HG03097 (cell line): ENCODE results near the gene COL4A1.

Experiments
- ATAC-seq: cut with Tn5 transposase; IDR thresholded peaks from one replicate; pipeline ENCODE4 v1.9.1; 2021; ENCODE audit not compliant: unreplicated experiment, low FRiP score

COL4A1 gene

DNA sequence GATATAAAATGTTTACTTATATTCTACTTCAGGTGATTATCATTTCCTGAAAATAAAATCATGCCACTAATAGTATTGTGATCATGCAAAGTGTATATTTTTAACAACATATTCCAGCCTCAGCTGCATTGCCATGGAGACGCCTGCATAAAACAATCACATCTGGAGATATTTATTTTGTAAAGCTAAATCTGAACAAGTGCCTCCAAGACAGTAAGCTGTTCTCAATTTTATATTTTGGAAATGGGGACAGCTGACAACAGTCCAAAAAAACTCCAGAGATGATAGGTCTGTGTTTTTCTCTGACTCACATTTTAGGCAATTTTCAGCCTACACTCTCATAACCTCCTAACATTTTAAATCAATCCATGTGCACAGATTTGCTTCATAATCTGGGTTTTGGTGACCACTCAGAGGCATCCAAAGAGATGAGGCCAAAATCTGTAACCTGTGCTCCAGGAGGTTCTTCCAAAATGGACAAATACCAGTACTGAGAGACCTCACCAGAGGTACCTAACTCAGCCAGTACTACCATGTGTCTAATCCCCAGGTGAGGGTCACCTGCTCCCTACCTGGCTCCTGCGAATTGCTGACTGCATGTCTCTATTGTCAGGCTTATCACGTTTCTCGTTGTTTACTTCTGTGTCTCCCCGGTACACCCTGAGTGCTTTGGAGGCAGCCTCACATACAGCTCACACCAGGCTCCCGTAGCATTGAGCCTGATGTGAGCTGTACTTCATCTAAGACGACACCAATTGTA is 62.7 kb downstream of the COL4A1 start:
- ATAC-seq: no peak

DNA sequence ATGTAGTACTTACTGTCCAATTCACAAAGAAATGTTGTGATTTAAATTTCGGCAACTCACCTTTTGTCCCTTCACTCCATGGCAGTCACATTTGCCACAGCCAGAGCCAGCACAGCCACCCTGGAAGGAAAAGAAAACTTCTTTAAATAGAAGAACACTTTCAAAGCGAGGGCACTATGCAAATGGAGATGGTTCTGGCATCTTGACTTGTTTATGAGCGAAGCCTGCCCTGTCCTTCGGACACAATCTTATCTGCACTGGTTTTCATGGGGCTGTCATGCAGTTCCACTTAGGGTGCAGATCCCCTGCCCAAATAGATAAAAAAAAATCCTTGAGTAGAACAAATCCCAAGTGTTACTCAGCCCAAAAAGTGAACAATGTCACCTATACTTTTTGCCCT is 64.3 kb downstream of the COL4A1 start:
- no peak for ATAC-seq

DNA sequence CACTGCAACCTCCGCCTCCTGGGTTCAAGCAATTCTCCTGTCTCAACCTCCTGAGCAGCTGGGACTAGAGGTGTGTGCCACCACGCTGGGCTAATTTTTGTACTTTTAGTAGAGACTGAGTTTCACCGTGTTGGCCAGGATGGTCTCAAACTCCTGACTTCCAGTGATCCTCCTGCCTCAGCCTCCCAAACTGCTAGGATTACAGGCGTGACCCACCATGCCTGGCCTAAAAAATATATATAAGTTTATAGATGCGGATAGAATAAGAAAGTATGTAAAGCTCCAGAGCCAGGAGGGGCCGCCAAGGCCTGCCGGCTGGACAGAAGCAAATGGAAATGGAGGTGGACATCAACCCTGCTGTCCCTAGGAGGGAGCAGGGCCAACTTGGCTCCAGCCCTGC is 66.0 kb downstream of the COL4A1 start:
- ATAC-seq: no peak

DNA sequence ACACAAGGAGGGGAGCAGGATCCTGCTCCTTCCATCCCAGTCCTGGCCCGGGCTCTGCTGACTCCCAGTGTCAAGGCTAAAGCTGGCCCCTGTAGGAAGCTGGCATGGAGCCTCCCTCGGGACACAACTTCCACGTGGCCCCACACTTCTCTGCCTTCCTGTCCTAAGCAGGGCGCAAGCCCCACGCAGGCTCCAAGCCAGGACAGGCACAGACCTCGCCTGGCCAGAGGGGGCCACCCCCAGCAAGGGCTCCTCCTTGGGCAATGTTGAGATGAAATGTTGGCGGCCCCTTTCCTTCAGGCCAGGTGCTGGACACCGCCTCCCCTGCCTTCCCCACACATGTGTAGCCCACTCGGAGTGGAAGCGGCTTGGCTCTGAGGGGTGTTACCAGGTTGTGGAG is 66.6 kb downstream of the COL4A1 start:
- ATAC-seq: no peak

DNA sequence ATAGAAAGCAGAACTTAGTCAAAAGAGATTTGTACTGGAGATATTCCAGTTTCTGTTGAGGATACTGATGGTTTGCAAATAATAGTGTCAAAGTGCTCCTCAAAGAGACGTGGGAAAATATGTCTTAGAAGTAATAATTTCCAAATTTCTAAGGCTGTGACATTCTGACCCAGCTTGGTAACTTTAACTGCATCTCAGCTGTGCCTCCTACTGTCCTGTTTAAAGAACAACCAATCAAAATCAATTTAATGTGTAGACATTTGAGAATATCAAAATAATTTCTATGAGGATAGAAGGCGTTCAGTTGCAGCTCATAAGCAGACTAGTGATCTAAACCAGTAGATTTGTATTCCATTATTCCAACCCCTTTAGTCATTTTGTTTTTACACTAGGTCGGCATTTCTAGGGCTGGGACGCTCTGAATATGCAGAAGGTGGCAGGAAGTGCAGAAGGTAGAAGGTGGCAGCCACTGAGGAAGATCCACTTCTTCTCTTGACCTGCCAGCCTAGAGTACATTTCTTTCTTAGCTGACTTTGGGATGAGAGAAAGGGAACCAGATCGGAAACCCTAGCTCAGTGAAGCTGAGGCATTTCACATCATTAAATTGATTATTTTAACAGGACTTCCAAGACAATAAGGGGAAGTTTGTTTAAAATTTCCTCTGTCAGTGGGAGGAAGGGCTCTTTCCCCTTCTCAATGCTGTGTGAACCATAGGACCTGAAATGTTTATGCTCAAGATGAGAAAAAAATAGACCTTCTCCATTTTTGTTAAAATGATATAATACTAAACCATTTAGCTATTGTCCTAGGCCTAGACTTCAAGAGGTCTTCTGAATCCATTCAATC is 67.5 kb downstream of the COL4A1 start:
- no peak for ATAC-seq

DNA sequence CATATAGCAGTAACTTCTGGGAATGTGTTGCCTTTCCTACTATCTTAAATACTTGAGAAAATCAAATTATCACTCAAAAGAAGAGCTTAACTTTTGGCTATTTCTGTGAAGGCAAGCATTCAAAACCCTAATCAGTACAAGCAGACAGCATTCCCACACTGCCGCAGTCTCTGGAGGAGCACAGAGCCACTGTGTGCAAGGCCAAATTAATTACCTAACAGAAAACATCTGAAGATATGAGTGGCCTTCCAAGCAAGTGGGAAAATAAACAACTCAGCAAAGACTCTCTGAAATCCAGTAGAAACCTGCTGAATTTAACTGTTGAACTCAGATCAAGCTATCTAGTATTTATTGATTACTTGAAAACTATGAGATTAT is 68.2 kb downstream of the COL4A1 start:
- no peak for ATAC-seq

DNA sequence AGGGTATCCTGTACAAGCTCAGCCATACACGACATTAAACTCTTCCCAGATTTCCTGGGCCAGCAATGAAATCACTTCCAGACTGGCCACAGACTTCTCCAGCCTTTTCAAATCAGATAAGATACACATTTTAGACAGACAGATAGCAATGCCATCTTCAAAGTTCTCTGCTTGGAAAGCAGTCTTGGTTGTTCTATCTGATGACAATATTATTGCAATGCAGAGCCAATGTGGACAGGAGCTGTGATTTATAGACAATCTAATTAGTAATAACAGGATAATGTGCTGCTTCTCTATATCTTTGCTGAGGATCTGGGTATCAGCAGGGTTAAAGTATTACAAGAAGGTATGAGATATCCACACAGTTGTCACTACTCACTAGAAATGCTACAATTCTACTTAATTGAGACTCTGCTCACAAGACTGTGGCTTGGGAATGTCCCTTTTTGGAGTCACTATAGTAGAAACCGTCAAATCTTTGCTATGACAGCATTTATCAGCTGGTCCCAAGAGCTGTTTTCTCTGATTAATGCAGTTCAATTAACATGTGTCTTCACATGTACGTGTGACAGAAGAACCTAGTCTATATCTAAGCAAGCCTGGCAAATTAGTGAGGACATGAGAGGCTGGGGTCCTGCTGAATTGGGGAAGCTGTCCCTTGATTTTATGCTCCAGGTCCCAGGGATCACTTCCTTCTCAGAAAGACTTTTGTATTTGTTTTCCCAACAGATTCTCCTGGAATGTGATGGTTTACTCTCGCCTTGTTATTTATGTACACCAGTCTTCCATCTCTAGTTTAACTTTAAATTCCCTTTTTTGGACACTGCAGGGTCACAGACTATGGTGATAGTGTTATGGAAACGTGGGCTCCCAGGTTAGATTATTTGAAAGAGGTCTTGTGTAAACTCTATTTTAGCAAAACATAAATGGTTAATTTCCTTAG is 68.8 kb downstream of the COL4A1 start:
- no peak for ATAC-seq

DNA sequence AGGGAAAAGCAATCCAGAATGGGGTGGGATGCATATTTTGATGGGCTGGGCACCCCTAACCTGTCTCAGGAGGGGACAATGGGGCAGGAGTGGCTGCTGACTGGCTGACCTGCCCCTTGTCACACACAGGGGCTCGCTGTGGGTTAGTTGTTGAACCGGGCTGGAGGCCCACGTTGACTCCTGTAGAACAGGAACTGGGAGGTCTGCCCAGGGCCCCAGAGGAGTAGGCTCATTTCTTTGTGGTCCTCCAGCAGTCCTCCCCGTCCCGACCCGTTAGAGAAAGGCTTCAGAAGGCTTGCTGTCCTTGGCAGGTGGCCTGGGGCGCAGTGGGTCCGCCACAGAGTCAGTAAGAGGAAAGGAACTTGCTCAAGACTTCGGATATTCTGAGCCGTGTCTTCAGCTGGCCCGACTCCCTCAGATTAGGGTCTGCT is 70.1 kb downstream of the COL4A1 start:
- no peak for ATAC-seq

DNA sequence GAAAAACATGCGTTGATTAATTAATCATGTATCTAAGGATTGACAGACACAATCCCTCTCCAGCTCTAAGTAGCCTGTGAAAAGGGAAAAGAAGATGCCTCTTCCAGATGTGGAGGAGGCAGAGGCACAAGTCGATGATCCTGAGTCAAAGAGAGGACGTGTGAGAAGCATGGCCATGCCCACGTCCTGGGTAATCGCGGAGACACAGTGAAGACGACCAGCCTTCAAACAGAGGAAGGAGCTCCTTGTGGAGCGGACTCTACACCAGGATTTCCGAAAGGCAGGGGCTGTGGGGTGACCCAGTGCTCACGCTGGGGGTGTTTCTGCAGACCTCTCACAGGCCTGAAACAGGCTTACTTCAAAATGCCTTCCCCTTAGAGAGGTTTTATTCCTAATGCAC is 70.5 kb downstream of the COL4A1 start:
- ATAC-seq: no peak

DNA sequence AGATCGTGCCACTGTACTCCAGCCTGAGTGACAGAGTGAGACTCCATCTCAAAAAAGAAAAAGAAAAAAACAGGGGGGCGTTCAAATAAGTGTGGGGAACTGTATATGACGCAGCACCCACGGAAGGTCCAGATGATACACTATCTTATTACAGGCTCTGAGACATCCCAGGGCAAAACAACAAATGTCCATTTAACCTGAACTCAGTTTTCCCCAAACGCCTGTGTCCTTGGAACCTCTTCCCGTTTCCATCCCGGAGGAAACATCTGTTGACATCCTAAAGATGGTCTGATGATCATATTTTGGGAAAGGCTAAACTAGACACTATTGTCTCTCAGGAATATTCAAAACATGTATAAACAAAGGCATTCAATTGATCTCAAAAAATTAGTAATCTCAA is 72.4 kb downstream of the COL4A1 start:
- ATAC-seq: no peak

DNA sequence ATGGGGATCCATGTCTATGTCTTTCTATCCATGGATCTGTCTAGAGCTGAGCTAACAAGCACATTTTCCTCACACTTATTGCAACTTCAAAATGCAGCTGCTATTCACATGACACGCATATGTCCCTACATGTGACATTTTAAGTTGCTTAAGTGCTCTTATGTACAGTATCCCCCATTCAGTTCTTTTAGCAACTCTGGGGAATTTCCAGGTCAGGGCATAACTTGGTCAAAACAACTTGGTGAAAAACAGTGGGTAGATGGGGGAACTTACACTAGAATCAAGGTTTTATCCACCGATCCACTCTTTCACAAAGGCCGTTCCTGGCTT is 73.0 kb downstream of the COL4A1 start:
- no peak for ATAC-seq

DNA sequence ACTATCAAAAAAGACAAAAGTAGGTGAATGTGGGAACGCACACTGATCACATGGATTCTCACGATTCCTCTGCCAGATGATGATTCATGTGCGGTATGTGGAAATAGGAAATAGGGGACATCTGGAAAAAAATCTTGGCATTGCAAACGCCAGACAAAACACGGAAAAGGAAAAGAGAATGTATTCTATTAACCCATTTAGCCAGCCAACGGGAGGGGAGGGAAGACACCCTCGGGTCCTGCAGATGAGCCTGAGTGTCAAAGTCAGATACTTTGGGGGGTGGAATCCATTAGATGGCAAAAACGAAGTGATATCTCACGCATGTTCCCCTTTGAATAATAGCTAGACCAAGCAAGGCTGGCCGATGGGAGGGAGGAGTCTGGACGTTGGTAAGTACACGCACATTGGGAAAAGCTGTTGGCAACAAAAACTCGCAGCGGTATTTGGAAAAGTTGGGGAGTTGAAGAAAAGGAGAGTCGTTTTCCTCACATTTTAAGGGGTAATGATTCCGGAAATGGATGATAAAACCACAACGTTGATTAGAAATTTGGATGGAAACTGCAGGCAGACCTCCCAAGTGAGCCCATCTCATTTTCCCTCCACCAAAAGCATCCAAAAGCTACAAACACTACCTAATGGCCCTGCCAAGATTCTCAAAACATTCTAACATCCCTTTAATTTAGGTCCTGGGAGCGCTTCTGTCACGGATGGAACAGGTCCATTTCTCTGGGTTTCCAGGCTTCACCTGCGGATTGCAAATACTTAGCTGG is 73.6 kb downstream of the COL4A1 start:
- no peak for ATAC-seq

DNA sequence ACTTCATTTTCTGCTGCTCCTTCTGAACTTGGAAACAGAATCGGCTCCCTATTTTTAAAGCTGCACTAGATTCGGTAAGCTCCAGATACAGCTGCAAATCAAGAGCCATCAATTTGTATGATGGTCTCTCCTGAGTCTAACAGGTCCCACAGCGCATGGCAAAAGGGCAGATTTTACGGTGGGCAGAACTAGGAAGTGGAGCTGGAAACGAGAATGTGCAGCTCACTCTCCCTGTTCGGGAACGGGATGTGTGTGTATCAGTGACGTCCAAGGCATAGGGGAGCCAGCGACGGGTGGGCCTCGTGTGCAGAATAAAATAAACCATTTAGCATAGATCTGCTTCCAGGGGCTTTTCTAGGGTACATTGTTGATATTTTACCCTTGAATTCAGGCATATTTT is 74.2 kb downstream of the COL4A1 start:
- ATAC-seq: no peak

DNA sequence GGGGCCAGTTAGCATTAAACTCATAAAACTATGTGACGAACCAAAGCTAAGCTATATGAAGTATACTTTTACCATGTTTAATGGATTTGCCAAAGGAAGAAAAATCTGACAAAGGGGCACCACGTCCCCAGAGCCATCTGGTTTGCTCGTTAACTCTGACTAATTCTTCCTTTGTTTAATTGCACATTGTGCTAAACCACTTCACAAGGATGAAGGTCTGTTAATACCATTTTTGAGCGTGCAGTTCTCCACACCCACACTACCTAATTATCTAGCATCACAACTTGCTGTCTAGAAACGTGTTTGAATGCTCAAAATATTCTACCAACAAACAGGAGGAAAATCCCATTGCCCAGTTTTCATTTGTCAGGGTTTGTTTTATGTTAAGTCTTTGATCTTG is 74.8 kb downstream of the COL4A1 start:
- ATAC-seq: no peak

DNA sequence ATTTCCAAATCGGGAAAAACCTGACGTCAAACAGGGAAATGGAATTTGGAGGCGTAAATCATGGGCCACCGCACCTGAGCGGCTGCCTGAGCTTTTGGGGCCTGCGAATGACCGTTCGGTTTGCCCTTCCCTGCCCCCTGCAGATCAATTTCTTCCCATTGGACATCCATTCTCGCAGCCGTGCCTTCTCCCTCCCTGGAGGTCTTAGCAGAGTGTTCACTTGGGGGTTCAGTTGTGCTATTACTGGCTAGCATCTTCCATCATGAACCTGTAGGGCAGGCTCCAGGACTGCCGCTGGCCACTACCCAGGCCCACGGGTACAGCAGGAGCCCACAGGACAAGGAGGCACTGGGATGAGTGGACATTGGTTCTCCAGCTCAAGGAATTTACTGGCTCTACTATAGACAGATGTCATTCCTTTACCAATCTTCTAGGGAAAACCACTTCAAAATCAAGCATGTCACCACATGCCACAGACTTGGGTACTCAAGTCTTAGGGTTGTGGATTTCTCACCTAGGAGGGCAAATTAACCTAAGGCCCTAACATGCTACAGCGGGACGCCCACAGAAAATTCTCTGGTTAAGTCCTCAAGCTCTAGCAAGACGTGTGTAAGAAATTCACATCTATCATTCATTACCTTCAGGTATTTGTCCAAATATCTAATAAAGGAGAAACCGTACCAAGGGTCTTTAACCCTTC is 75.5 kb downstream of the COL4A1 start:
- ATAC-seq: no peak

DNA sequence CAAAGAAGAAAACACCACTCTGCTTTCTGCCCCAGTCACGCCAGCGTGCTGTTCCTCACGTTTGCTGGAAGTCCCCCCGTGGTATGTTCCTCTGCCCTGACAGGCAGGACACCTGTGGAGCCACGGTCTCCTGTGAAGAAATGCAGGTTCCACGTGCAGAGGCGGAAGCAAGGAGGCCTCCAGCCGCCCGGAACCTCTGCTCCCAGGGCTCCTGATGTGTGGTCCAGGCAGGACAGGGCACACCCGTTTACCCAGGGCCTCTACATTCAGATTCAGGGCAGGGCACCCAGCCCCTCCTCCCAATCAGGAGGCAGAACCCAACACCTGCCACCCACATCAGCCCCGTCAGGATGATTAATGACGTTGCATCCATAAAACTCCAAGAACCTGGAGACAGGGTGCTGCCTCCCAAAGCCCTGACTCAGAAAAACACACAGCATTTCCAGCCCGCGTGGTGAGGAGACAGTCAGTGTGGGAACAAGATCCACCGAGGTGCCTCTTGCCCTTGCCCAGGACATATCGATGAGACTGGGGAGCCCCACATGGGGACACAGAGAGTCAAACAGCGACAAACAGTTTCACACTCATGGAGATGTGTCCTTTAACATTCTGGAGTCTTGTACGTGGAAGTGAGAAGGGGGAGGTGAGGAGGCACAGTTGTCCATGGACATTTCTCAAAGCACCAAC is 76.2 kb downstream of the COL4A1 start:
- no peak for ATAC-seq

DNA sequence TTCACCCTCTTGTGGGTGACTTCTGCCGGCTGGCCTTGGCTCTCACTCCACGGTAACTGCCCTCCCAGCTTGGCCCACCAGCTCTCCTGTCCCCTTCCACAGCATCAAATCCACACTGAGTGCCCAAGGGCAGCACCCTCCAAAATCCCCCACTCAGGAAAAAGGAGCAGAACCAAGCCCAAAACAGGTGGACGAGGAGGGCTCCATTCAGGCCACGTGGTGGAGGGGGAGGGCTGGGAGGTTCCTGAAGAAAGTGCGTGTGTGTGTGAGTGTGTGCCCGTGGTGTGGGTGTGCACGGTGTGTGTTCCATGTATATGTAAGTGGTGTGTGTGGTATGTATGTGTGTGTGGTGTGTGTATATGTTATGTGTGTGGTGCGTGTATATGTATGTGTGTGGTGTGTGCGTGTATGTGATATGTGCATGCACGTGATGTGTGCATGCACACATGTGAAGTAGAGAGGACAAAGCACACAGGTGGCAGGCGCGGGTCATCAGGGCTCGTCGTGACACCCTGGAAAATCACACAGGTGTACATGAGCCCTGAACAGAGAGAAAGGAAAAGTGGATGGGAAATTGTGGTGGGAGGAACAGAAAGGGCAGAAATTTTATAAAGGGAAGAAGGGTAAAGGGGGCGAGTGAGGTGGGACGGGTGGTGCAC is 76.9 kb downstream of the COL4A1 start:
- no peak for ATAC-seq
